Astrocyte of the spinal cord (primary cell): ENCODE results near the gene NATD1.

Source experiments
- DNase-seq: peaks from one replicate; pipeline ENCODE4 v3.0.0; 2011; ENCODE audit warnings: low read depth, low spot score
- H3K4me3 ChIP-seq: 2 replicates; pipeline ENCODE4 v1.5.1; 2011; ENCODE audit warnings: low read depth, mild to moderate bottlenecking, low read length, moderate library complexity
- in situ Hi-C: cut with HindIII; loops from 2 replicates; pipeline ENCODE4 v1.10.0; 2017; ENCODE audit warnings: low sequenced_read_pairs
- TF ChIP-seq, protein P1 (sequence below): IDR thresholded peaks from 2 replicates; pipeline ENCODE4 v1.5.1; 2012; ENCODE audit warnings: low read depth, mild to moderate bottlenecking, low read length, inconsistent platforms

Gene NATD1

GRCh38 chr17:21240369-21241055 lies 12.7 kb downstream of the NATD1 start:
- TF ChIP-seq, protein P1, sequence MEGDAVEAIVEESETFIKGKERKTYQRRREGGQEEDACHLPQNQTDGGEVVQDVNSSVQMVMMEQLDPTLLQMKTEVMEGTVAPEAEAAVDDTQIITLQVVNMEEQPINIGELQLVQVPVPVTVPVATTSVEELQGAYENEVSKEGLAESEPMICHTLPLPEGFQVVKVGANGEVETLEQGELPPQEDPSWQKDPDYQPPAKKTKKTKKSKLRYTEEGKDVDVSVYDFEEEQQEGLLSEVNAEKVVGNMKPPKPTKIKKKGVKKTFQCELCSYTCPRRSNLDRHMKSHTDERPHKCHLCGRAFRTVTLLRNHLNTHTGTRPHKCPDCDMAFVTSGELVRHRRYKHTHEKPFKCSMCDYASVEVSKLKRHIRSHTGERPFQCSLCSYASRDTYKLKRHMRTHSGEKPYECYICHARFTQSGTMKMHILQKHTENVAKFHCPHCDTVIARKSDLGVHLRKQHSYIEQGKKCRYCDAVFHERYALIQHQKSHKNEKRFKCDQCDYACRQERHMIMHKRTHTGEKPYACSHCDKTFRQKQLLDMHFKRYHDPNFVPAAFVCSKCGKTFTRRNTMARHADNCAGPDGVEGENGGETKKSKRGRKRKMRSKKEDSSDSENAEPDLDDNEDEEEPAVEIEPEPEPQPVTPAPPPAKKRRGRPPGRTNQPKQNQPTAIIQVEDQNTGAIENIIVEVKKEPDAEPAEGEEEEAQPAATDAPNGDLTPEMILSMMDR, result no peak
- in situ Hi-C loops, result no loop called here
- DNase-seq, result no peak
- no peak overlapping the region for H3K4me3 ChIP-seq

GRCh38 chr17:21239680-21240368 lies 13.4 kb downstream of the NATD1 start:
- no peak overlapping the region for H3K4me3 ChIP-seq
- TF ChIP-seq, protein P1, result peak; percentile 60
- peak; percentile 26 for DNase-seq
- in situ Hi-C loops, result no loop called here

DNA sequence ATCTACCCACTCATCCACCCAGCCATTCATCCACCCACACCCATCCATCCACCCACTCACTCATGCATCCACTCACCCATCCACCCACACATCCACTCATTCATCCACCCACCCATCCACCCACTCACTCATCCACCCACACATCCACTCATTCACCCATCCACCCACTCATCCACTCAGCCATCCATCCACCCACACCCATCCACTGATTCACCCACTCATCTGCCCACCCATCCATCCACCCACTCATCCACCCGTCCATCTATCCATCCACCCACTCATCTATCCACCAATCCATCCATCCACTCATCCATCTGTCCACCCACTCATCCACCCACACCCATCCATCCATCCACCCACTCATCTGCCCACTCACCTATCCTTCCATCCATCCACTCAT lies 17.3 kb downstream of the NATD1 start:
- no peak overlapping the region for H3K4me3 ChIP-seq
- in situ Hi-C loops, result no loop called here
- TF ChIP-seq, protein P1, result no peak
- no peak for DNase-seq

DNA sequence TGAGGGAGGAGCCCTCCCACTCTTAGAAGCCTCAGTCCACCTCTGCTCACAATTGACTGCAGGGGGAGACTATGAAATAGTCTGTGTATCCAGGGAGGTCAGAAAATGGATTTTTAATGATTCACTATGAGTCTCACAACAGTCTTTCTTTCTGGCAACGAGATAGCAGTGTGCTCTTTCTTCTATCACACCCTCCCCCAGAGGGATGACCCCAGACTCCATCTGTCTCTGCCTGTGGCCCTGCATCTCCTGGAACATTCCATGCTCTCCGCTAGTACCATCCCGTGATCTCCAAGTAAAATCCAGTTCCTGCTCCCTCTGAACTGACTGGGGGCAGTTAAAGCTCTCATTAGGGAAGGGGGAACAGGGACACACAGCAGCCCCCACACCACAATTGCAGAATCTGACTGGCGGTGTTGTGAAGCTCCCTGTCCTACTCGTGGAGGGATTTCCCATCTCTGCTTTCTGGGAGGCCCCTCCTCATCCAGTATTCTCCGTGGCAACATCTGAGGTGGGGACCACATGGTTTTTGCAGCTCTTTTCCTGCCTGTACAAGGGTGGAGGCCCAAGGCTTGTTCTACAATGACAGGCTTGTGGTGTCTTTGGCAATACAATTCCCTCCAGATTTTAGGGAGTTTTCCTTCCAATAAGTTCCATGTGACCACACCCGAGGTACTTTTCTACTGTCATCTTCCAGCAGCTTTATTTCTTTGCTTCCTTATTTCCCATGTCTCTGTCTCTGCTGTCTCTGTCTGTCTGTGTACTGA lies 19.4 kb downstream of the NATD1 start:
- no peak overlapping the region for H3K4me3 ChIP-seq
- TF ChIP-seq, protein P1, result no peak
- in situ Hi-C loops, result no loop called here
- no peak for DNase-seq

DNA sequence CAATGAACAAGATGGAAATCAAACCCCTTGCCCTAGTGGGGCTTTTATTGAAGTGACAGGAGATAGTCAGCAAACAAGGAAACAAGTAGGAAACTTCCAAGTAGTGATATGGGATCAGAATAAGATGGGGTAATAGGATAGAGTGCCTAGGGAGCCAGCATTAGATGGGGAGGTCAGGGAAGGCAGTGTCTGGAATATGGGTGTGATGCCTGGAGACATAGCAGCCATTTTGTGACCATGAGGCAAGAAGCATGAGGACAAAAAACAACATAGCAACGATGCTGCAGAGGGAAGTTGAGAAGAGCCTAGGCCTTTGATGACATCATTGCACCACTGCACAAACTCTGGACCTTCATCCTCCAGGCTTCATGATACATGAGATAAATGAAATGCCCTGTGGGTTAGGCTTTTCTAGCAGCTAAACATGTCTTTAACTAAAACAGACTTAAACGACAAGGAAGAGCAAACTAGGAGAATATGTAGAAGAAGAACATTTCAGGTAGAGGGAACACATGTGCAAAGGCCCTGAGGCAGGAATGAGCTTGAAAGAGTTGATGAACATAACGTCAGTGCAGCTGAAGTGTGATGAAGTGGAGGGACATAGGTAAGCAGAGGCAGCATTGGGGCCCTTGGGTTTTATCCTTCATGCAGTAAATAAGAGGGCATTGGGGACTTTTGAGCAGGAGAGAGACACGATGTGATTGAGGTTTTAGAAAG lies 21.0 kb downstream of the NATD1 start:
- H3K4me3 ChIP-seq, result no peak overlapping the region
- DNase-seq, result no peak
- in situ Hi-C loops, result no loop called here
- TF ChIP-seq, protein P1, result no peak

DNA sequence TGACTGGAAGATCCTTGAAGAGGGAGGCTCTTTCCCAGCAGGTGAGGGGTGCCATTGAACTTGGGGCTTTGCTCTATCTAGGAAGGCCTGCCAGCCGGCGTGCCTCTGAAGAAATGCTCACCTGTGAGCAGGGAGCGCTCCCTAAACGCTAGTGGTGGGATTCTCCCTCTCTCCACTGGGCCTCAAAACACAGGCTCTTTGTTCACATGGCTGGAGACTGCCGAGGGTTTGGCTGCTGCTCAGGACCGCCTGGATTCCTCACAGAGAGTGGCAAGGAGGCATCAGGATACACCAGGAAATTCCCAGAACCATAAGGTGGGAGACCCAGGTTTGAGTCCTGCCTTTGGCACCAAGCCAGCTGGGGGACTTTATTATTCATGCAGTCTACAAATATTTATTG lies 21.7 kb downstream of the NATD1 start:
- in situ Hi-C loops, result no loop called here

More for the DNA sequence above, 21.7 kb downstream of the NATD1 start:
- DNase-seq, result no peak
- no peak overlapping the region for H3K4me3 ChIP-seq
- TF ChIP-seq, protein P1, result no peak
